ENCODE data around the gene BFSP2.

The BFSP2 gene

DNA sequence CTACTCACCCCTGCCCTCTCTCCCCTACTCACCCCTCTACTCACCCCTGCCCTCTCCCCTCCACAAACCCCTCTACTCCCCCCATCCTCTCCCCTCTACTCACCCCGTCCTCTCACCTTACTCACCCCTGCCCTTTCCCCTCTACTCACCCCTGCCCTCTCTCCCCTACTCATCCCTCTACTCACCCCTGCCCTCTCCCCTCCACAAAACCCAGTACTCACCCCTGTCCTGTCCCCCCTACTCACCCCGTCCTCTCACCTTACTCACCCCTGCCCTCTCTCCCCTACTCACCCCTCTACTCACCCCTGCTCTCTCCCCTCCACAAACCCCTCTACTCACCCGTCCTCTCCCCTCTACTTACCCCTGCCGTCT lies 14.2 kb downstream of the BFSP2 start:
- no peak for DNase-seq (ENCODE audit: low read depth, low spot score)

DNA sequence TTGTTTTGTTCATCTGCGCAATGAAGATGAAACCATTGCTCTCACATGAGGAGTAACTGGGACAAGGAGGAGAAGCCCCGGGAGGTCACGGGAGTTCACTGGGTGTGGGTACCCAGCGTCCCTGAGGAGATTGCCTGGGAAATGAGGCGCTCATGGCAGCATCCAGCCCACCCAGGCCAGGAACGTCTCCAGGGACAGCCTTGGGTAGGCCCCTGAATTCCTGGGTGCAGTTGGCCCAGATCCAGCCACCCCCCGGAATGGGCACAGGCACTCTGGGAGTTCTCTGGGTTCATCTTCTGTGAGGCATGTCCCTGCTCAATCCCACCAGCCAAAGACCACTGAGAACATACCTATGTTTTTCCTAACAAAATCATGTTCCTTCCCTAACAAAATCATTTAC lies 18.5 kb downstream of the BFSP2 start:
- no peak for DNase-seq (ENCODE audit: low read depth, low spot score)

DNA sequence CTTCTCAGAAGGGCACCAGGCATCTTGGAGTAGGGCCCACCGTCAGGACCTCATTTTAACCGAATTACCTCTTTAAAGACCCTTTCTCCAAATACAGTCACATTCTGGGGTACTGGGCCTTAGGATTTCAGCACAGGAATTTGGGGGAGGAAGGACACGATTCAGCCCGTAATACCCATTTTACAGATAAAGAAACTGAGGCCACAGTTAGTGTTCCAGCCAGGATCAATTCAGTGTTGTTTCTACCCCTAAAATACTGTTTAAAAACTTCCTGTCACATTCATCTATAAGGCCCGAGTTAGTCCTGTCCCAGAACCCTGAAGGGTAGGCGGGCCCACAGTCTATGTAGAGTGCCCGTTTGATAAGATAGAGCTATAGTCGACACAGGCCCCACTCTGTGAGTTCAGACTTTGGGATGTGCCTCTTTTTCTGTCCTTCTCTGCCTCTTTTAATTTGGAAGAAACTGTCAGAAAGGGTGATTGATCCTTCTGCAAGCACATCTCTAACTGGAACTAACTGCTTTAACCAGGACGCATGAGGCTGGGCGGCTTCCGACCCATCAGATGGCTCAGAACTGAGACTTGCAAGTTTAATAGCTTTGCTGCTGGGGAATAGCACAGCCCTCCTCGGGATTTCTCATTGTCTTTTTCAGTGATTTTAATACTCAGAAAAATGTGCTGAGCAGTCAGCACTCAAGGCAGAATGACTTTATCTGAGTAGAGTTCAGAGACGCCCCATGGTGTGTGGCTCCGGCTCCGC lies 19.5 kb downstream of the BFSP2 start:
- no peak for DNase-seq (ENCODE audit: low read depth, low spot score)

GRCh38 chr3:133424937-133425869 lies 25.3 kb downstream of the BFSP2 start:
- no peak for DNase-seq (ENCODE audit: low read depth, low spot score)

GRCh38 chr3:133425898-133426297 lies 26.0 kb downstream of the BFSP2 start:
- no peak for DNase-seq (ENCODE audit: low read depth, low spot score)

DNA sequence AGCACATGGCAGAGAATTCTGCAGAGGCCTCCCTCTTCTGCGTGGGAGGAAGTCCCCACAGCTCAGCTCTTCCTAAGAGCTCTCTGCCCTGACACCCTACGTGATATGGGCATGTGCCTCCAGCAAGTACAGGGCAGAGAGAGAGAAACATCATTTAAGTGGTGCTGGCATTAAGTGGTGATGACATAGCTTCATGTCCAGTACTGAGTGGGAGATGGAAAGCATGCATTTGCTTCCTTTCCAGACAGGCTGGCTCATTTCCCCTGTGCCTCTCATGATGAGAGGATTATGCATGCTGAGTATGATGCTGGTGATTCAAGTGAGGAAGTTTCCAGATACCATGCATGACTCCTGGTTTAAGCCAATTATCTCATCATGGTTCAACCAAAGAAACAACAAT lies 26.9 kb downstream of the BFSP2 start:
- DNase-seq (ENCODE audit: low read depth, low spot score) = no peak

DNA sequence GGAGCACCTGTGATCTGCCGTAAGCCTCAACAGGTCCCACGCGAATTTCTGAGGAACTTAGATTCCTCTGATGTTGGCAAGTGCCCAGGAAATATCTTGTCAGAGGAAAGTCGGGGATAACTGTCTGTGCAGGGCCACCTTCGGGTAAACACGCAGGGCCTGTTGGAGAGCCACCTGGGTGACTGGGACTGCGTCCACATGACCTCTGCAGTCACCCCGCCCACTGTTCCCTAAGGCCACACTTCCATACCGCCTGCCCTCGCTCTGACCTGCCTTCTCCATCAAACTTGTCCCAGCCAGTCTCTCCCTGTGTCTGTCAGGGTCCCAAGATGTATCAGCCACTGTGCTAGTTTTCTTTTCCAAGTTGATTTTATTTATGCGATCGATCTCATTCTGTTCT lies 28.7 kb downstream of the BFSP2 start:
- no peak for DNase-seq (ENCODE audit: low read depth, low spot score)

GRCh38 chr3:133429063-133429462 lies 29.2 kb downstream of the BFSP2 start:
- no peak for DNase-seq (ENCODE audit: low read depth, low spot score)

GRCh38 chr3:133439563-133439962 lies 39.7 kb downstream of the BFSP2 start:
- DNase-seq (ENCODE audit: low read depth, low spot score) = no peak

GRCh38 chr3:133440652-133441051 lies 40.8 kb downstream of the BFSP2 start:
- DNase-seq (ENCODE audit: low read depth, low spot score) = no peak

DNA sequence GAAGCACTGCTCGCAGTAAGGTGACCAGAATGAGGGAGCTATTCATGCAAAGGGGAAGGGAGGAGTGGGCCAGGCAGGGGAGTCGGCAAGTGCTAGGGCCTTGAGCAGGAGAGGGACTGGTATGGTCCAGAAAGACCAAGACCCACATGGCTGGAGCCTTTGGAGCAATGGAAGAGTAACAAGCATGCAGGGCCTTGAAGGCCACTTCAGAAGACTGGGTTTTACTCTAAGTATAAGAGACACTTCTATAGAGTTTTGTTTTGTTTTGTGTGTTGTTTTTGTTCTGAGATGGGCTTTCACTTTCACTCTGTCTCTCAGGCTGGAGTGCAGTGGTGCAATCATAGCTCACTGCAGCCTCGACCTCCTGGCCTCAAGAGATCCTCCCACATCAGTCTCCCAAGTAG lies 42.0 kb downstream of the BFSP2 start:
- no peak for DNase-seq (ENCODE audit: low read depth, low spot score)

GRCh38 chr3:133442518-133442917 lies 42.7 kb downstream of the BFSP2 start:
- DNase-seq (ENCODE audit: low read depth, low spot score) = no peak

- no peak for DNase-seq (ENCODE audit: low read depth, low spot score)
Measured at GRCh38 chr3:133443649-133444422, 44.0 kb downstream of the BFSP2 start.

DNA sequence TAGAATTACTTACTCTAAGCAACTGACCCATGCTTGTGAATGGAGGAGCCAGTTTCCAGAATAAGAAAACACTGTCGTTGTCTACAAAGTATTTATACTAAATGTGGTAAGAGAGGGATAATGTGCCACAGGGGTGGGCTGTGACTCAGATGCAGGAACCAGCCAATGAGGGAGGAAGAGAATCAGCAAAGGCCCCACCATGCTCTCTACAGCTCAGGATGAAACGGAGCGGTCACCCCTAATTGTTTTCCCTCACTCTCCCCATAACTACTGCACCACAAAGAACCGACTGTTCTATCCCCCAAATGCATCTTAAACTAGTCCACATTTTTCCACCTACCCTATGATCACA lies 44.5 kb downstream of the BFSP2 start:
- DNase-seq (ENCODE audit: low read depth, low spot score) = no peak

DNA sequence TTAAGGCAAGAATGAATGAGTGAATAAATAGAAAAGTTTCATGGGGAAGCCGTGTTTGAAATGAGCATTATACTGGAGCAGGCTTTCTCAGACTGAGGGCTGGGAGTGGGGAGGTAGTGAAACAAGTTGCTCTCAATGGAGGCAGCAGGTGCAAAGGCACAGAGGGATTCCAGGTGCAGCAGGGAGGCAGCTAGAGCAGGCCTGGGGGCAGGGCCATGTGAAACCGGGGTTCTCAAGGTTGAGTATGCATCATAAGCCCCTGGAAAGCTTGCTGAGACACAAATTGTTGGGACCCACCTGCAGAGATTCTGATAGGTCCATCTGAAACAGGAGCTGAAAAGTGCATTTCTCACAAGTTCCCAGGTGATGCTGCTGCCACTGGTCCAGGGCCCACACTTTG lies 45.3 kb downstream of the BFSP2 start:
- no peak for DNase-seq (ENCODE audit: low read depth, low spot score)

GRCh38 chr3:133447750-133448477 lies 48.1 kb downstream of the BFSP2 start:
- no peak for DNase-seq (ENCODE audit: low read depth, low spot score)

DNA sequence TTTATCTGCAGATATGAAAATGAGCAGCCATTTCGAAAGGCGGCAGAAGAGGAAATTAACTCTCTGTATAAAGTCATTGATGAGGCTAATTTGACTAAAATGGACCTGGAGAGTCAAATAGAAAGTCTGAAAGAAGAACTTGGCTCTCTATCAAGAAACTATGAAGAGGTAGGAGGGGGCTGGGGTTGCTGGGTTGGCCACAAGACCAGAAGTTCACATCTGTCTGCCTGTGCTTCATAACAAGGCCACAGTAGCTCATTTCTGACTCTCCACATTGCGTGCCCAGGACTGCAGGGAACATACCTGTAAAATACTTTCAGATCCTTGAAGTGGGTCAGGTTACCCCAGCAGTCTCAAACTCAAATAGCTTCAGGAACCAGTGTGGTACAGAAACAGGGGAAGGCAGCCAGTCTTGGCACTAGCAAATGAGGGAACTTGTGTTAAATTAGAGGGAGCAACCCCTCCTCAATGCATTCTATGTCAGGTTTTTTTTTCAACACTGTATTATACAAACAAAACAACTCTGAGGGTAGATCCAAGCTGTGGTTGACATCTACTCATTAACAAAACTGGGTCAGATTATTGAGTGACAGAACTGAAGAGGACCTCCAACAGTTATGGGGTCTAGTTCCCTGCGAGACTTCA lies 48.7 kb downstream of the BFSP2 start:
- no peak for DNase-seq (ENCODE audit: low read depth, low spot score)

DNA sequence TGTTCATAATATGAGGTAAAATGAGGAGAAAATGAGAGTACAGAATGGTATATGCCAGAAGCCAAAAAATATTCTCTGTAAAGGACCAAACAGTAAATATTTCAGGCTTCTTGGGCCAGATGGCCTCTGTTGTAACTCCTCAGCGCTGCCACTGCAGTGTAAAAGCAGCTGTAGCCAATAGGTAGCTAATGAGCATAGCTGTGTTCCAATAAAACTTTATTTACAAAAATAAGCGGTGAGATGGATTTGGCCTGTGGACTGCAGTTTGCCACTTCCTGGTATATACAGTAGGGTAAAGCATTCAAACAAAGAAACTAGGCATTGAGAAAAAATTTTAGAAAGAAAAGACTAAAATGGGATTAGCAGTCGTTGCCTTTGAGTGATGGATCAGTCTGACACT lies 51.5 kb downstream of the BFSP2 start:
- DNase-seq (ENCODE audit: low read depth, low spot score) = no peak

DNA sequence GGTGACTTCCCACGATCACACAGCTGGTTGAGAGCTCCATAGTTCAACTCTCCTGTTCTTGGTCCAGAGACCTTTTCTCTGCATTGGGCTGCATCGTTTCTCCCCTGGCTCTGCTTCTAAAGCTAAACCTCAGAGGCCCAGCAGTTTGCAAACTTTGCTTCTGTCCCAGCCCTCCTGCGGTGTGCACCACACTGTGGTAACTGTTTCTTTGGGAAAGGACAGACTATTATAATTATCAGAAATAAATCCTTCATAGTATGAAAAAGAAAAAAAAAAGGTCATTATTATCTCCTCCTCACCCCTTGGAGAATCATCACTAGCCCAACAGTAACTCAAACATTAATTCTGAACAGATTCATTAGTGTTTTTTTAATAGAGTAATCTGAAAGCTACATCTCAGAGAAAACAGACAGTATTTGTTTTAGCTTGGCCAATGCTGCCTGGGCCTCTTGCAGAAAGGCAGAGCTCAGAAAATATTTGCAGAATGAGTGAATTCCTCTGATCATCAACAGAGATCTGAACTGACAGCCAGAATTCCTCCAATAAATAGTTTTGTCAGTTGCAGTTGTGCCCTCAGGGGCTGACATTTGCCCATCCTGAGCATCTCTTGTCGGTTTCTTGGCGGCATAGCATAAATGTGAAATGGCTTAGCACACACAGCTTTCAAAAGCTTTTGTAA lies 52.9 kb downstream of the BFSP2 start:
- no peak for DNase-seq (ENCODE audit: low read depth, low spot score)

DNA sequence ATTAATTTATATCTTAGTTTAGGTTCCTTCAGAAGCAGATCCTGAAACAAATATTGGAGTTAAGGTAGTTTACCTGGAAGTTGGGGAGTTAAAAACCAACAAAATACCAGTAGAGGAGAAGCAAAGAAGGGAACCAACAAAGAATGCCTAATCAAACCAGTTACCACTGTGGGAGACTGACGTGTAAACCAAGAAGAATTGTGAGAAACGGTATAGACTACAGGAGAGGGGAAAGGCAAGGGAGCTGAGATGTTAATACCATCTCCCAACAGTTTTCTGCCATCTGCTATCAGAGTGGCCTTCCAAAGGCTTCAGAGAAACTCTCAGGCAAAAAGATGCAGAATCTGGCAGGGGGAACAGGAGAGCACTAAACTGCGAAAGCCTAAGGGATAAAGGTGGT lies 53.5 kb downstream of the BFSP2 start:
- DNase-seq (ENCODE audit: low read depth, low spot score) = no peak

GRCh38 chr3:133455281-133455680 lies 55.4 kb downstream of the BFSP2 start:
- no peak for DNase-seq (ENCODE audit: low read depth, low spot score)

All from iPS DF 19.7 (cell line).